CD14-positive monocyte (primary cell): ENCODE results near the gene JAKMIP2. TPM values are rescaled to one million over a fixed set of nuclear protein-coding genes. Genes with fewer than 3 reads are reported as not detected.
A peak's percentile ranks its signal among the peaks of the same experiment; 100 is the strongest.

Source experiments
- DNase-seq, 3 donors: peaks; one replicate each; pipeline ENCODE4 v3.0.0-alpha.2; 2011 to 2022
- H2AFZ ChIP-seq: 2 replicates; pipeline ENCODE4 v1.6.0; 2012; ENCODE audit warnings: mild to moderate bottlenecking, low read depth, low read length, inconsistent platforms; ENCODE audit not compliant: insufficient read depth, poor library complexity, severe bottlenecking
- H3K27ac ChIP-seq, 2 donors: 1 replicate in 1 of 2; 2 replicates in 1 of 2; pipeline ENCODE4 v1.5.1; 2012 to 2013; ENCODE audit warnings: low read length in 2 of 2, control low read depth in 1 of 2, inconsistent platforms in 1 of 2, low read depth in 1 of 2, mild to moderate bottlenecking in 1 of 2
- H3K27me3 ChIP-seq, 2 donors: one replicate each; pipeline versions ENCODE4 v1.6.0 to v1.6.1; 2011 to 2013; ENCODE audit warnings: low read length in 2 of 2; ENCODE audit not compliant: control insufficient read depth in 2 of 2, insufficient read depth in 2 of 2
- H3K36me3 ChIP-seq, 2 donors: replicated peaks in 1 of 2; 1 replicate in 1 of 2; 2 replicates in 1 of 2; pipeline versions ENCODE4 v1.5.1 to v1.6.1; 2012 to 2013; ENCODE audit warnings: low read length in 2 of 2, control low read depth in 1 of 2, inconsistent platforms in 1 of 2, mild to moderate bottlenecking in 1 of 2; ENCODE audit not compliant: insufficient read depth in 2 of 2, control insufficient read depth in 1 of 2
- H3K4me1 ChIP-seq, 2 donors: 1 replicate in 1 of 2; 2 replicates in 1 of 2; pipeline versions ENCODE4 v1.5.1 to v1.6.1; 2012 to 2013; ENCODE audit warnings: low read length in 2 of 2, control low read depth in 1 of 2, inconsistent platforms in 1 of 2, mild to moderate bottlenecking in 1 of 2, moderate library complexity in 1 of 2; ENCODE audit not compliant: insufficient read depth in 2 of 2, control insufficient read depth in 1 of 2
- H3K4me2 ChIP-seq: replicated peaks from 2 replicates; pipeline ENCODE3; 2012; ENCODE audit warnings: low read length, moderate library complexity, mild to moderate bottlenecking; ENCODE audit not compliant: poor library complexity, severe bottlenecking; ENCODE audit errors: extremely low read depth
- H3K4me3 ChIP-seq, 3 experiments: fragments of 200-600 bp in 1 of 3; sonication (generic) in 1 of 3; replicated peaks in 1 of 3; 1 replicate in 2 of 3; 2 replicates in 1 of 3; pipeline ENCODE4 v1.5.1; 2011 to 2013; ENCODE audit warnings: low read length in 3 of 3, mild to moderate bottlenecking in 3 of 3, control low read depth in 2 of 3, low read depth in 2 of 3, inconsistent platforms in 1 of 3, moderate library complexity in 1 of 3
- H3K79me2 ChIP-seq: 2 replicates; pipeline ENCODE4 v1.6.0; 2012; ENCODE audit warnings: mild to moderate bottlenecking, control low read depth, inconsistent platforms, low read length, moderate library complexity; ENCODE audit not compliant: insufficient read depth
- H3K9ac ChIP-seq: 2 replicates; pipeline ENCODE4 v1.6.0; 2017; ENCODE audit warnings: low read length, mild to moderate bottlenecking; ENCODE audit not compliant: insufficient read depth, poor library complexity, severe bottlenecking
- H3K9me3 ChIP-seq, 2 donors: replicated peaks in 1 of 2; 1 replicate in 1 of 2; 2 replicates in 1 of 2; pipeline versions ENCODE4 v1.5.1 to v1.6.1; 2012 to 2013; ENCODE audit warnings: low read length in 2 of 2, control low read depth in 1 of 2; ENCODE audit not compliant: control insufficient read depth in 1 of 2, insufficient read depth in 1 of 2
- H4K20me1 ChIP-seq: 2 replicates; pipeline ENCODE4 v1.6.0; 2012; ENCODE audit warnings: mild to moderate bottlenecking, low read length, control low read depth, moderate library complexity; ENCODE audit not compliant: insufficient read depth
- H3K27ac Mint-ChIP-seq, 7 donors: one replicate each; pipeline ENCODE4 v1.8.0; 2020; ENCODE audit warnings: mild to moderate bottlenecking in 7 of 7, mixed read lengths in 7 of 7, moderate library complexity in 6 of 7, inconsistent platforms in 2 of 7
- H3K27me3 Mint-ChIP-seq, 3 donors: one replicate each; pipeline ENCODE4 v1.8.0; 2021 to 2022; ENCODE audit warnings: low read depth in 3 of 3, mild to moderate bottlenecking in 3 of 3, mixed read lengths in 3 of 3, moderate library complexity in 3 of 3, inconsistent platforms in 1 of 3
- H3K36me3 Mint-ChIP-seq, 2 donors: one replicate each; pipeline ENCODE4 v1.8.0; 2020; ENCODE audit warnings: mixed read lengths in 2 of 2, inconsistent platforms in 1 of 2, mild to moderate bottlenecking in 1 of 2
- H3K4me1 Mint-ChIP-seq: one replicate; pipeline ENCODE4 v1.8.0; 2020; ENCODE audit warnings: mild to moderate bottlenecking, mixed read lengths
- H3K4me3 Mint-ChIP-seq, 2 donors: one replicate each; pipeline ENCODE4 v1.8.0; 2020; ENCODE audit warnings: mild to moderate bottlenecking in 2 of 2, mixed read lengths in 2 of 2, moderate library complexity in 1 of 2
- H3K9me3 Mint-ChIP-seq, 7 donors: one replicate each; pipeline ENCODE4 v1.8.0; 2020 to 2022; ENCODE audit warnings: mixed read lengths in 7 of 7, mild to moderate bottlenecking in 6 of 7, moderate library complexity in 6 of 7, inconsistent platforms in 2 of 7
- WGBS: methylation state at CpG from one replicate; pipeline ENCODE4 v1.1.5; 2013; ENCODE audit warnings: missing lambda C conversion rate; ENCODE audit not compliant: insufficient coverage; 5-methylcytosine and 5-hydroxymethylcytosine counted together
- intact Hi-C, 2 donors: fragments of 100-400 bp; cut with micrococcal nuclease; formaldehyde crosslinking; loops; one replicate each; pipeline versions ENCODE4 v1.15.0 to v1.15.1; 2023
- polyA plus RNA-seq, 3 donors: library from polyadenylated mRNA; depleted of rRNA in 1 of 3; unstranded in 2 of 3; stranded (reverse) in 1 of 3; fragments of 300-500 nt in 2 of 3; fragments of >200 nt in 1 of 3; fragmentation: Illumina TruSeq in 2 of 3; gene quantifications; 1 replicate in 2 of 3; 2 replicates in 1 of 3; pipeline ENCODE4 v1.2.3, GENCODE V29; 2012 to 2021
- TF ChIP-seq, protein P1 (sequence below): fragments of 200-600 bp; IDR thresholded peaks from one replicate; pipeline ENCODE4 v1.8.0; 2022; ENCODE audit warnings: antibody characterized with exemption, mild to moderate bottlenecking

JAKMIP2 gene
- polyA plus RNA-seq, 3 donors: 0.02 TPM; not detected in 2

DNA sequence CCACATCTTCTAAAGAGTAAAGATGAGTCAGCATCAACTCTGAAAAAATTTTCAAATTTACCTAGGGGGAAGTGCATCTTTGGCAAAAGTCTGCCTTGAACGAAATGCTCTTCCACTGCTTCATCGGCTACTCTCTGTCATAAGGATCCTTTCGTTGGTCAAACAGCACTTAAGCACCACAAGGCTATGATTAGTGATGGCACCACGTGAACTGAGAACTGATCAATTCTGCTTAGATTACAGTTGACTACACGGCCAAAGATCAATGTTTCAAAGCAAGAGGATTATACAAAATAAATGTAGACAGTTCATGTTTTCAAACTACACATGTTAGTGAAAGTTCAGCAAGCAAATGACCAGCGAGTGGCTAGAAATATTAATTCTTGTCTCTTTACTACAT lies 9.4 kb downstream of the JAKMIP2 start:
- TF ChIP-seq, protein P1, sequence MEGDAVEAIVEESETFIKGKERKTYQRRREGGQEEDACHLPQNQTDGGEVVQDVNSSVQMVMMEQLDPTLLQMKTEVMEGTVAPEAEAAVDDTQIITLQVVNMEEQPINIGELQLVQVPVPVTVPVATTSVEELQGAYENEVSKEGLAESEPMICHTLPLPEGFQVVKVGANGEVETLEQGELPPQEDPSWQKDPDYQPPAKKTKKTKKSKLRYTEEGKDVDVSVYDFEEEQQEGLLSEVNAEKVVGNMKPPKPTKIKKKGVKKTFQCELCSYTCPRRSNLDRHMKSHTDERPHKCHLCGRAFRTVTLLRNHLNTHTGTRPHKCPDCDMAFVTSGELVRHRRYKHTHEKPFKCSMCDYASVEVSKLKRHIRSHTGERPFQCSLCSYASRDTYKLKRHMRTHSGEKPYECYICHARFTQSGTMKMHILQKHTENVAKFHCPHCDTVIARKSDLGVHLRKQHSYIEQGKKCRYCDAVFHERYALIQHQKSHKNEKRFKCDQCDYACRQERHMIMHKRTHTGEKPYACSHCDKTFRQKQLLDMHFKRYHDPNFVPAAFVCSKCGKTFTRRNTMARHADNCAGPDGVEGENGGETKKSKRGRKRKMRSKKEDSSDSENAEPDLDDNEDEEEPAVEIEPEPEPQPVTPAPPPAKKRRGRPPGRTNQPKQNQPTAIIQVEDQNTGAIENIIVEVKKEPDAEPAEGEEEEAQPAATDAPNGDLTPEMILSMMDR: no peak
- Histone ChIP-seq H3K4me3 (no peak overlapping the region), H3K9me3 (peaks cover 0 to 6% of the 10 kb centered on the region in 2 donors), H3K27me3 (no peaks in the 10 kb centered on the region), H3K27ac (no peak overlapping the region), H3K4me2 (no peak overlapping the region), H3K9ac (no peak overlapping the region), H2AFZ (no peak overlapping the region), H3K79me2 (no peaks in the 10 kb centered on the region), H4K20me1 (no peaks in the 10 kb centered on the region), H3K4me1 (no peaks in the 10 kb centered on the region), H3K36me3 (no peaks in the 10 kb centered on the region)
- no peak overlapping the region for H3K27ac Mint-ChIP-seq
- 93% methylated on average over 3 of the region's 6 CpGs for WGBS
- intact Hi-C loops: no loop called here
- no peak overlapping the region for H3K4me3 Mint-ChIP-seq
- peaks cover 0 to 4% (median 0%) of the 10 kb centered on the region in 7 donors for H3K9me3 Mint-ChIP-seq
- no peaks in the 10 kb centered on the region for H3K27me3 Mint-ChIP-seq
- DNase-seq: no peak
- H3K4me1 Mint-ChIP-seq: no peaks in the 10 kb centered on the region
- no peaks in the 10 kb centered on the region for H3K36me3 Mint-ChIP-seq

- H3K27ac Mint-ChIP-seq: peak overlapping the region in 1 of 7 donors; percentile 3
- Histone ChIP-seq H3K9me3 (no peaks in the 10 kb centered on the region), H3K4me3 (no peak overlapping the region), H3K4me2 (no peak overlapping the region), H2AFZ (no peak overlapping the region), H3K4me1 (no peaks in the 10 kb centered on the region), H4K20me1 (no peaks in the 10 kb centered on the region), H3K27me3 (no peaks in the 10 kb centered on the region), H3K9ac (no peak overlapping the region), H3K27ac (no peak overlapping the region), H3K36me3 (no peaks in the 10 kb centered on the region), H3K79me2 (no peaks in the 10 kb centered on the region)
- H3K9me3 Mint-ChIP-seq: no peaks in the 10 kb centered on the region
- no peak for DNase-seq
- intact Hi-C loops: loop anchor here in 1 of 2 donors (10.0 kb wide), 1 partner anchor 58 kb away; no protein-coding TSS in a partner anchor
- no peaks in the 10 kb centered on the region for H3K27me3 Mint-ChIP-seq
- TF ChIP-seq, protein P1: no peak
- H3K4me3 Mint-ChIP-seq: no peak overlapping the region
- no peaks in the 10 kb centered on the region for H3K36me3 Mint-ChIP-seq
- WGBS: 100% methylated on average over 2 of the region's 4 CpGs
- H3K4me1 Mint-ChIP-seq: no peaks in the 10 kb centered on the region
Measured at GRCh38 chr5:147767048-147767447, 15.5 kb downstream of the JAKMIP2 start.
